HEK293 (cell line): ENCODE measurements around the gene OR6B2.

Source experiments
- CTCF ChIA-PET: fragments of 350-600 bp; formaldehyde crosslinking; extraction: SDS; loops from one replicate; lab custom pipeline; 2021; ENCODE audit warnings: antibody characterized with exemption; lab: Yijun Ruan, JAX
- POLR2A ChIA-PET: fragments of 300-600 bp; formaldehyde crosslinking; extraction: SDS; loops from one replicate; lab custom pipeline; 2020; ENCODE audit warnings: antibody characterized with exemption, inconsistent platforms; lab: Yijun Ruan, JAX
- H3K27ac ChIP-seq: fragments of 200-500 bp; sonication (Bioruptor generic); 2 replicates; pipeline ENCODE4 v1.5.1; 2014; ENCODE audit warnings: low read depth, low read length, control low read depth, inconsistent platforms; ENCODE audit errors: extremely low read depth
- H3K36me3 ChIP-seq, 2 experiments: fragments of 200-500 bp in 1 of 2; sonication (Bioruptor generic) in 1 of 2; 1 replicate in 1 of 2; 2 replicates in 1 of 2; pipeline ENCODE4 v1.5.1; 2014 to 2017; ENCODE audit warnings: inconsistent platforms in 2 of 2, low read length in 2 of 2; ENCODE audit not compliant: control insufficient read depth in 2 of 2, insufficient read depth in 1 of 2
- H3K4me1 ChIP-seq: fragments of 200-500 bp; sonication (Bioruptor generic); 2 replicates; pipeline ENCODE4 v1.5.1; 2014; ENCODE audit warnings: mild to moderate bottlenecking, low read length, inconsistent platforms; ENCODE audit not compliant: control insufficient read depth, insufficient read depth
- H3K4me3 ChIP-seq: 2 replicates; pipeline ENCODE4 v1.5.1; 2011; ENCODE audit warnings: low read depth, mild to moderate bottlenecking, control low read depth, low read length, moderate library complexity
- H3K9me3 ChIP-seq: fragments of 200-500 bp; sonication (Bioruptor generic); 2 replicates; pipeline ENCODE4 v1.5.1; 2014; ENCODE audit warnings: low read depth, low read length, inconsistent platforms; ENCODE audit not compliant: control insufficient read depth, insufficient read depth
- KLF16 ChIP-seq: fragments of 450-650 bp; formaldehyde crosslinking; IDR thresholded peaks from 2 replicates; pipeline ENCODE4 v1.5.1; 2017; ENCODE audit warnings: missing biosample characterization, missing genetic modification characterization
- SP7 ChIP-seq: fragments of 450-650 bp; formaldehyde crosslinking; IDR thresholded peaks from 2 replicates; pipeline ENCODE4 v1.5.1; 2016; ENCODE audit warnings: missing biosample characterization, missing genetic modification characterization
- ZEB2 ChIP-seq: fragments of 450-650 bp; formaldehyde crosslinking; IDR thresholded peaks from 2 replicates; pipeline ENCODE4 v1.5.1; 2016; ENCODE audit warnings: missing biosample characterization, missing genetic modification characterization
- ZFP69B ChIP-seq: fragments of 450-650 bp; formaldehyde crosslinking; IDR thresholded peaks from 2 replicates; pipeline ENCODE4 v1.5.1; 2016; ENCODE audit warnings: missing biosample characterization, missing genetic modification characterization
- ZNF146 ChIP-seq: fragments of 450-650 bp; formaldehyde crosslinking; IDR thresholded peaks from 2 replicates; pipeline ENCODE4 v1.5.1; 2016; ENCODE audit warnings: missing biosample characterization, missing genetic modification characterization
- ZNF354C ChIP-seq: fragments of 450-650 bp; formaldehyde crosslinking; IDR thresholded peaks from 2 replicates; pipeline ENCODE4 v1.5.1; 2016; ENCODE audit warnings: missing biosample characterization, missing genetic modification characterization, low read depth, borderline replicate concordance
- ZNF404 ChIP-seq: fragments of 450-650 bp; formaldehyde crosslinking; IDR thresholded peaks from 2 replicates; pipeline ENCODE4 v1.5.1; 2017; ENCODE audit warnings: missing biosample characterization, missing genetic modification characterization
- ZNF510 ChIP-seq: fragments of 450-650 bp; formaldehyde crosslinking; IDR thresholded peaks from 2 replicates; pipeline ENCODE4 v1.5.1; 2018; ENCODE audit warnings: mild to moderate bottlenecking, missing genetic modification characterization, missing biosample characterization; ENCODE audit not compliant: insufficient replicate concordance
- ZNF555 ChIP-seq: fragments of 450-650 bp; formaldehyde crosslinking; conservative IDR thresholded peaks from 2 replicates; pipeline ENCODE4 v1.5.1; 2017; ENCODE audit warnings: missing biosample characterization, mild to moderate bottlenecking, missing genetic modification characterization, inconsistent platforms
- ZNF558 ChIP-seq: fragments of 450-650 bp; formaldehyde crosslinking; IDR thresholded peaks from 2 replicates; pipeline ENCODE4 v1.5.1; 2016; ENCODE audit warnings: missing biosample characterization, missing genetic modification characterization
- ZNF600 ChIP-seq: fragments of 450-650 bp; formaldehyde crosslinking; IDR thresholded peaks from 2 replicates; pipeline ENCODE4 v1.5.1; 2016; ENCODE audit warnings: missing biosample characterization, missing genetic modification characterization
- TF ChIP-seq, protein P1 (sequence below): fragments of 450-650 bp; formaldehyde crosslinking; IDR thresholded peaks from 2 replicates; pipeline ENCODE4 v1.5.1; 2016; ENCODE audit warnings: missing biosample characterization, missing genetic modification characterization
- TF ChIP-seq, protein P2 (sequence below): fragments of 450-650 bp; formaldehyde crosslinking; IDR thresholded peaks from 2 replicates; pipeline ENCODE4 v1.5.1; 2016; ENCODE audit warnings: missing biosample characterization, missing genetic modification characterization
- TF ChIP-seq, protein P3 (sequence below): fragments of 450-650 bp; formaldehyde crosslinking; IDR thresholded peaks from 2 replicates; pipeline ENCODE4 v1.5.1; 2016; ENCODE audit warnings: missing biosample characterization, missing genetic modification characterization, borderline replicate concordance
- TF ChIP-seq, protein P4 (sequence below): fragments of 450-650 bp; formaldehyde crosslinking; conservative IDR thresholded peaks from 2 replicates; pipeline ENCODE4 v1.5.1; 2016; ENCODE audit warnings: low read depth, missing biosample characterization, missing genetic modification characterization
- TF ChIP-seq, protein P5 (sequence below): IDR thresholded peaks from 2 replicates; pipeline ENCODE4 v1.6.1; 2011; ENCODE audit warnings: mild to moderate bottlenecking, low read depth, low read length, borderline replicate concordance

Gene OR6B2

DNA sequence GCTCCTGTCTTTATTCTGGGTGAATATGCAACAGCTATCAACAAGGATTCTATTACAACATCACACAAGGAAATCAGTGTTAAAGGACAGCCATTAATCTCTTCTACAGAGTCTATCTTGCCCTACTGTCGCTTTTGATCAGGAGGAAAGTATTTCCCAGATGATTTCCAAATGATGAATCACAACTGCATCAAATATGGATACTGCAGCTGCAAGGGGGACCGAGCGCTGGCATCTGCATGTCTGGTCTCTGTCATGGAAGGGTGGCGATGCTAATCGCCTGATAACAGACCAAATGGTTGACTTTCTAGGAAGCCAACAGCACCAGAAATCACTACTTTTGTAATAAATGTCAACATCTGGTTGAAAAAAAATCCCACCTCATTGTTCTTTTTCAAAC lies 44.3 kb upstream of the OR6B2 start:
- Histone ChIP-seq H3K36me3 (no peaks in the 10 kb centered on the region), H3K9me3 (no peaks in the 10 kb centered on the region), H3K27ac (no peak overlapping the region), H3K4me1 (no peaks in the 10 kb centered on the region), H3K4me3 (no peak overlapping the region)
- TF ChIP-seq, protein P1, sequence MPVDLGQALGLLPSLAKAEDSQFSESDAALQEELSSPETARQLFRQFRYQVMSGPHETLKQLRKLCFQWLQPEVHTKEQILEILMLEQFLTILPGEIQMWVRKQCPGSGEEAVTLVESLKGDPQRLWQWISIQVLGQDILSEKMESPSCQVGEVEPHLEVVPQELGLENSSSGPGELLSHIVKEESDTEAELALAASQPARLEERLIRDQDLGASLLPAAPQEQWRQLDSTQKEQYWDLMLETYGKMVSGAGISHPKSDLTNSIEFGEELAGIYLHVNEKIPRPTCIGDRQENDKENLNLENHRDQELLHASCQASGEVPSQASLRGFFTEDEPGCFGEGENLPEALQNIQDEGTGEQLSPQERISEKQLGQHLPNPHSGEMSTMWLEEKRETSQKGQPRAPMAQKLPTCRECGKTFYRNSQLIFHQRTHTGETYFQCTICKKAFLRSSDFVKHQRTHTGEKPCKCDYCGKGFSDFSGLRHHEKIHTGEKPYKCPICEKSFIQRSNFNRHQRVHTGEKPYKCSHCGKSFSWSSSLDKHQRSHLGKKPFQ: no peak
- TF ChIP-seq ZNF558 (no peak), ZNF354C (tag by site-specific recombination) (no peak), ZNF146 (no peak), ZNF555 (tag by site-specific recombination) (no peak), ZEB2 (tag by site-specific recombination) (no peak), ZNF404 (no peak), ZNF600 (no peak), KLF16 (tag by site-specific recombination) (no peak), SP7 (tag by site-specific recombination) (no peak), ZNF510 (tag by site-specific recombination) (no peak), ZFP69B (tag by site-specific recombination) (no peak)
- TF ChIP-seq, protein P2, sequence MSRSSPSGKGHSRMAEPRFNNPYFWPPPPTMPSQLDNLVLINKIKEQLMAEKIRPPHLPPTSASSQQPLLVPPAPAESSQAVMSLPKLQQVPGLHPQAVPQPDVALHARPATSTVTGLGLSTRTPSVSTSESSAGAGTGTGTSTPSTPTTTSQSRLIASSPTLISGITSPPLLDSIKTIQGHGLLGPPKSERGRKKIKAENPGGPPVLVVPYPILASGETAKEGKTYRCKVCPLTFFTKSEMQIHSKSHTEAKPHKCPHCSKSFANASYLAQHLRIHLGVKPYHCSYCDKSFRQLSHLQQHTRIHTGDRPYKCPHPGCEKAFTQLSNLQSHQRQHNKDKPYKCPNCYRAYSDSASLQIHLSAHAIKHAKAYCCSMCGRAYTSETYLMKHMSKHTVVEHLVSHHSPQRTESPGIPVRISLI (tag by site-specific recombination): no peak
- TF ChIP-seq, protein P3, sequence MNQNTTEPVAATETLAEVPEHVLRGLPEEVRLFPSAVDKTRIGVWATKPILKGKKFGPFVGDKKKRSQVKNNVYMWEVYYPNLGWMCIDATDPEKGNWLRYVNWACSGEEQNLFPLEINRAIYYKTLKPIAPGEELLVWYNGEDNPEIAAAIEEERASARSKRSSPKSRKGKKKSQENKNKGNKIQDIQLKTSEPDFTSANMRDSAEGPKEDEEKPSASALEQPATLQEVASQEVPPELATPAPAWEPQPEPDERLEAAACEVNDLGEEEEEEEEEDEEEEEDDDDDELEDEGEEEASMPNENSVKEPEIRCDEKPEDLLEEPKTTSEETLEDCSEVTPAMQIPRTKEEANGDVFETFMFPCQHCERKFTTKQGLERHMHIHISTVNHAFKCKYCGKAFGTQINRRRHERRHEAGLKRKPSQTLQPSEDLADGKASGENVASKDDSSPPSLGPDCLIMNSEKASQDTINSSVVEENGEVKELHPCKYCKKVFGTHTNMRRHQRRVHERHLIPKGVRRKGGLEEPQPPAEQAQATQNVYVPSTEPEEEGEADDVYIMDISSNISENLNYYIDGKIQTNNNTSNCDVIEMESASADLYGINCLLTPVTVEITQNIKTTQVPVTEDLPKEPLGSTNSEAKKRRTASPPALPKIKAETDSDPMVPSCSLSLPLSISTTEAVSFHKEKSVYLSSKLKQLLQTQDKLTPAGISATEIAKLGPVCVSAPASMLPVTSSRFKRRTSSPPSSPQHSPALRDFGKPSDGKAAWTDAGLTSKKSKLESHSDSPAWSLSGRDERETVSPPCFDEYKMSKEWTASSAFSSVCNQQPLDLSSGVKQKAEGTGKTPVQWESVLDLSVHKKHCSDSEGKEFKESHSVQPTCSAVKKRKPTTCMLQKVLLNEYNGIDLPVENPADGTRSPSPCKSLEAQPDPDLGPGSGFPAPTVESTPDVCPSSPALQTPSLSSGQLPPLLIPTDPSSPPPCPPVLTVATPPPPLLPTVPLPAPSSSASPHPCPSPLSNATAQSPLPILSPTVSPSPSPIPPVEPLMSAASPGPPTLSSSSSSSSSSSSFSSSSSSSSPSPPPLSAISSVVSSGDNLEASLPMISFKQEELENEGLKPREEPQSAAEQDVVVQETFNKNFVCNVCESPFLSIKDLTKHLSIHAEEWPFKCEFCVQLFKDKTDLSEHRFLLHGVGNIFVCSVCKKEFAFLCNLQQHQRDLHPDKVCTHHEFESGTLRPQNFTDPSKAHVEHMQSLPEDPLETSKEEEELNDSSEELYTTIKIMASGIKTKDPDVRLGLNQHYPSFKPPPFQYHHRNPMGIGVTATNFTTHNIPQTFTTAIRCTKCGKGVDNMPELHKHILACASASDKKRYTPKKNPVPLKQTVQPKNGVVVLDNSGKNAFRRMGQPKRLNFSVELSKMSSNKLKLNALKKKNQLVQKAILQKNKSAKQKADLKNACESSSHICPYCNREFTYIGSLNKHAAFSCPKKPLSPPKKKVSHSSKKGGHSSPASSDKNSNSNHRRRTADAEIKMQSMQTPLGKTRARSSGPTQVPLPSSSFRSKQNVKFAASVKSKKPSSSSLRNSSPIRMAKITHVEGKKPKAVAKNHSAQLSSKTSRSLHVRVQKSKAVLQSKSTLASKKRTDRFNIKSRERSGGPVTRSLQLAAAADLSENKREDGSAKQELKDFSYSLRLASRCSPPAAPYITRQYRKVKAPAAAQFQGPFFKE: no peak
- TF ChIP-seq, protein P4, sequence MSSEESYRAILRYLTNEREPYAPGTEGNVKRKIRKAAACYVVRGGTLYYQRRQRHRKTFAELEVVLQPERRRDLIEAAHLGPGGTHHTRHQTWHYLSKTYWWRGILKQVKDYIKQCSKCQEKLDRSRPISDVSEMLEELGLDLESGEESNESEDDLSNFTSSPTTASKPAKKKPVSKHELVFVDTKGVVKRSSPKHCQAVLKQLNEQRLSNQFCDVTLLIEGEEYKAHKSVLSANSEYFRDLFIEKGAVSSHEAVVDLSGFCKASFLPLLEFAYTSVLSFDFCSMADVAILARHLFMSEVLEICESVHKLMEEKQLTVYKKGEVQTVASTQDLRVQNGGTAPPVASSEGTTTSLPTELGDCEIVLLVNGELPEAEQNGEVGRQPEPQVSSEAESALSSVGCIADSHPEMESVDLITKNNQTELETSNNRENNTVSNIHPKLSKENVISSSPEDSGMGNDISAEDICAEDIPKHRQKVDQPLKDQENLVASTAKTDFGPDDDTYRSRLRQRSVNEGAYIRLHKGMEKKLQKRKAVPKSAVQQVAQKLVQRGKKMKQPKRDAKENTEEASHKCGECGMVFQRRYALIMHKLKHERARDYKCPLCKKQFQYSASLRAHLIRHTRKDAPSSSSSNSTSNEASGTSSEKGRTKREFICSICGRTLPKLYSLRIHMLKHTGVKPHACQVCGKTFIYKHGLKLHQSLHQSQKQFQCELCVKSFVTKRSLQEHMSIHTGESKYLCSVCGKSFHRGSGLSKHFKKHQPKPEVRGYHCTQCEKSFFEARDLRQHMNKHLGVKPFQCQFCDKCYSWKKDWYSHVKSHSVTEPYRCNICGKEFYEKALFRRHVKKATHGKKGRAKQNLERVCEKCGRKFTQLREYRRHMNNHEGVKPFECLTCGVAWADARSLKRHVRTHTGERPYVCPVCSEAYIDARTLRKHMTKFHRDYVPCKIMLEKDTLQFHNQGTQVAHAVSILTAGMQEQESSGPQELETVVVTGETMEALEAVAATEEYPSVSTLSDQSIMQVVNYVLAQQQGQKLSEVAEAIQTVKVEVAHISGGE: no peak
- TF ChIP-seq, protein P5, sequence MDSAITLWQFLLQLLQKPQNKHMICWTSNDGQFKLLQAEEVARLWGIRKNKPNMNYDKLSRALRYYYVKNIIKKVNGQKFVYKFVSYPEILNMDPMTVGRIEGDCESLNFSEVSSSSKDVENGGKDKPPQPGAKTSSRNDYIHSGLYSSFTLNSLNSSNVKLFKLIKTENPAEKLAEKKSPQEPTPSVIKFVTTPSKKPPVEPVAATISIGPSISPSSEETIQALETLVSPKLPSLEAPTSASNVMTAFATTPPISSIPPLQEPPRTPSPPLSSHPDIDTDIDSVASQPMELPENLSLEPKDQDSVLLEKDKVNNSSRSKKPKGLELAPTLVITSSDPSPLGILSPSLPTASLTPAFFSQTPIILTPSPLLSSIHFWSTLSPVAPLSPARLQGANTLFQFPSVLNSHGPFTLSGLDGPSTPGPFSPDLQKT: no peak
- ChIA-PET POLR2A (no interaction called here), CTCF (interaction anchor here (0.5 to 3.0 kb wide), 4 partner anchors 13 to 77 kb away, joined by 3 to 8 read pairs (median 3); no protein-coding TSS in a partner anchor)
